COLO668 (cell line): Measurements from ENCODE around the gene ABCC4.

Experiments used
- DNase-seq: peaks from one replicate; lab custom pipeline; 2025; ENCODE audit not compliant: unreplicated experiment; lab: John Stamatoyannopoulos, UW

ABCC4 gene

DNA sequence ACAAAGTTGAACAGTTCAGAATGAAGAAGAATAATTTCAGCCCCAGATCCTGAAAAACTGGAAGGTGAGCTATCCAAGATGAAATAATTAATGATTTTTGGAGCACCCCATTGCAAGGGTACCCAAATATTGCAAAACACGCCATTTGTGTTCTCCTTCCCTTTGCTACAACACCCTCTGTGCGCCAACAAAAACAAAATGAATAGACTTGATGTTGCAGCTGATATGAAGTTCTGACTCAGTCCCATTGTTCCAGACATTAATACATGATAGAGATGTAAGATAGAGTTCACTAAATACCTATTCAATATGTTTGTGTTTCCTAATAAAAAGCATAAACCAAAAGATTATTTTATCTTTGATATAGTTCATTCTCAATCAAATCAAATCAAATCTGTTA lies 301.4 kb downstream of the ABCC4 start:
- DNase-seq = no peak

GRCh38 chr13:94997126-94997525 lies 304.1 kb downstream of the ABCC4 start:
- no peak for DNase-seq

- no peak for DNase-seq
Observed at GRCh38 chr13:94996445-94996844, 304.8 kb downstream of the ABCC4 start.

DNA sequence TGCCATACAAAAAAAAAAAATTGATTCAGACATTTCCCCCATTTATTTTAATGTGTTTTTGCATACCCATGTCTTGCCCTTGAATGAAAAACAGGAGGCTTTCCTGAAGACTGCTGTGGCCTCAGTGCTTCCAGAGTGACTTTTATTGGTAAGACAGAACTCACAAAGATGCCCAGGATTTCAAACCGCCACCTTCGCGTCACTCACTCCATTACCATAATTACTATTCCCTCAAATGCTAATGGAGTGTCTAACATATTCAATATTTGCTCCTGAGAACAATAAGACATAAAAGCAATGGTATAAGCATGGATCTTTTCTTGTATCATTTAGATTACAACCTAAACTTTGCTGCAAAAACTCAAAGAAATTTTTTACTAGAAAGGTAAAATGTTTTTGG lies 306.7 kb downstream of the ABCC4 start:
- no peak for DNase-seq

DNA sequence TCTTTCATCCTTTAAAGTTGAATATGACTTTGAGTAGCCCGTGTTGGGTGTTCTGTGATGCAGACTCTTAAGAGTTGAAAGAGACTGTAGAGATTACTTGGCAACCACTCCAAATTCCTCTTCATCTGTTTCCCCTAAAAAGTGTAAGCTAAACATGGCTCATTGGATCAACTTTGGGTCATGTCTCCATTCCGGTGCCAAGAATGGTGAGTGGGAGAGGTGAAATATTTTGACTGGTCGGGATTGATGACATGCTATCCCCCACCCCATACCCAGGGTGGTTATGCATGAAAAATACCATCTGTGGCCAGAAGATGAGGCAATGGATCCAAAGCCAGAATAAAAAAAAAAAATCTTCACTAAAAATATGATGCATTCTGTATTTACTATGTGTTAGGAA lies 307.6 kb downstream of the ABCC4 start:
- no peak for DNase-seq

DNA sequence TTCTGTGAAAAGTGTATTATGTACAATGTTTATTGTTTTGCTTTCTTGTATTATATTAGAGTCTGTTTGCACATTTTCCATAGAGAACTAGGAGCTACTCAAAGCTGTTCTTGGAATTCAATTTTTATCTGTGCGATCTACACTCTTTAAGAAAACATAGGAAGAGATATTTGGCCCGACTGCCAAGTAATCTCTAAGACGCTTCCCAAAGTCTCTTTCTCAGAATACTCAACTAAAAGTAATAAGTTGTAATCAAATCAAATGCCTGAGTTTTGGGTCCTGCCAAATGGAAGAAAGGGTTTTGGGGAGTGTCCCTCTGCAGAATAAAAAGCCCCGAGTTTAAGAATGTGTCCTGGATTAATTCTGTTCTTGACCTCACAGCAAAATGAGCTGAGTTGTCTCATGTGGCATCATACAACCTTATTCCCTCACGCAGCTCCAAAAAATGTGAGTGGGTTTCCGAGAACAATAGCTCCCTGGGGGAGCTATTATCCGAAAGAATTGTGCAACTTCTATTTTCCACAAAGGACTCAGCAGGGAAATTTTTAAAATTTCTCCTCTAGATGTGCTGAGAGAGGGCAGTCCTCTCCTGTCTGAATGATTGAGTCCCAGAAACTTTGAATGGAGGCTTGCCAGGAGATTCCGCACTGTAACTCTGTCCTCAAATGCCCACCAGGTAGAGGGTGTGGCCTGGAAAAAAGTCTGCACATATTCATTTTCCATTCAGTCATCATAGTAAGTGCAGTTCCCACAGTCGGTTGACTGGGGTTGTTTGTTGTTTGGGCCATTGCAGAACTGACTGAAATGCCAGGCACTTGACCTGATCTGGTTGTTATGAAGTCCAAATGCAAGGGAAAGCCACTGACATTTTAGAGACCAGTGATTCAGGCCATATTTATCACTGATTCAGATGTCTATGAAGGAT lies 309.0 kb downstream of the ABCC4 start:
- DNase-seq = no peak

DNA sequence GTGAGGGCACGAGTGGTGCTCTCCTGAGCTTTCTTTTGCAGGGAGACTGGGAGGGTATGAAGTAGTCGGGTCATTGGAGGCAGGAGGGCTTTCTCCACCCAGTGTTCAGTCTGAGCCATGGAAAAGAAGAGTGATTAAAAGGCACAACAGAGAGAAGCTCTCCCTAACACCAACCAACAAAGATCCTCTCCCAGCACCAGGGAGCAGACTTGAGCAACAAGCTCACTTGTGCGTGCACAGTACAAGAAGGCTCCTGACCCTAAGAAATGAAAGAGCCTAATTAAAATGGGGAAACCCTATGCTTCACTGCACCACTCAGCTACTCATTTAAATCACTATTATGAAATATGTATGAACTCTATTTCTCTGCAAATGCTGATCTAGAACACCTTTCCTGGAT lies 312.6 kb downstream of the ABCC4 start:
- DNase-seq = peak; percentile 35

GRCh38 chr13:94987869-94988268 lies 313.4 kb downstream of the ABCC4 start:
- no peak for DNase-seq

GRCh38 chr13:94987081-94987480 lies 314.2 kb downstream of the ABCC4 start:
- no peak for DNase-seq

DNA sequence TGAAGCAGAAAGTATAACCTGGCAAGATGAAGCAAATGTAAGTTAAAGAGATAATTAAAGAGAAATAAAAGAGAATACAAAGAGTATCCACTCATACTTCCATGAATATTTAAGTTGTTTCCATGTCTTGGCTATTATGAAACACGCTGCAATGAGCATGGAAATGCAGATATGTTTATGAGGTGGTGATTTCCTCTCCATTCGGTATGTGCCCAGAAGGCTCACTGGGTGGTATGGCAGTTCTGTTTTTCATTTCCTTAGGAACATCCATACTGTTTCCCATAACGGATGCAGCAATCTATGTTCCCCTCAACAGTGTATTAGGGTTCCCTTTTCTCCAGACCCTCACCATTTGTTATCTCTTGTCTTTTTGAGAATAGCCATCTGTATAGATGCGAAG lies 316.3 kb downstream of the ABCC4 start:
- DNase-seq = no peak

DNA sequence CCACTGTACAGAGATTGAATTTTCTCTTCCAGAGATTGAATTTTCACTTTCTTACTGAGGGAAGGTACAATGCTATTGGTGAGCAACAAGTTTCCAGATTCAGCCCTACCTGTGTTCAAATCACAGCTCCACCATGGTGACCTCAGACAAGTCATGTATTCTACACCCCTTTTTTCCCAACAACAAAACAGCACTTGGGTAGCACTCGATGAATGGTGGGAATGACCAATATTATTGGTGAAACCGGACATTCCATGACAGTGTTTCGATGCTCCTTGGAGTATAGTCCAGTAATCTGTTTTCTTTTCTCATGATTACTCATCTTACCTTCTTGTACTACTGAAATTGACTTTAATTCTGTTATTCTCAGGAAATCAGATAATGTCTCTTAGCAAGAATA lies 322.7 kb downstream of the ABCC4 start:
- DNase-seq = no peak

DNA sequence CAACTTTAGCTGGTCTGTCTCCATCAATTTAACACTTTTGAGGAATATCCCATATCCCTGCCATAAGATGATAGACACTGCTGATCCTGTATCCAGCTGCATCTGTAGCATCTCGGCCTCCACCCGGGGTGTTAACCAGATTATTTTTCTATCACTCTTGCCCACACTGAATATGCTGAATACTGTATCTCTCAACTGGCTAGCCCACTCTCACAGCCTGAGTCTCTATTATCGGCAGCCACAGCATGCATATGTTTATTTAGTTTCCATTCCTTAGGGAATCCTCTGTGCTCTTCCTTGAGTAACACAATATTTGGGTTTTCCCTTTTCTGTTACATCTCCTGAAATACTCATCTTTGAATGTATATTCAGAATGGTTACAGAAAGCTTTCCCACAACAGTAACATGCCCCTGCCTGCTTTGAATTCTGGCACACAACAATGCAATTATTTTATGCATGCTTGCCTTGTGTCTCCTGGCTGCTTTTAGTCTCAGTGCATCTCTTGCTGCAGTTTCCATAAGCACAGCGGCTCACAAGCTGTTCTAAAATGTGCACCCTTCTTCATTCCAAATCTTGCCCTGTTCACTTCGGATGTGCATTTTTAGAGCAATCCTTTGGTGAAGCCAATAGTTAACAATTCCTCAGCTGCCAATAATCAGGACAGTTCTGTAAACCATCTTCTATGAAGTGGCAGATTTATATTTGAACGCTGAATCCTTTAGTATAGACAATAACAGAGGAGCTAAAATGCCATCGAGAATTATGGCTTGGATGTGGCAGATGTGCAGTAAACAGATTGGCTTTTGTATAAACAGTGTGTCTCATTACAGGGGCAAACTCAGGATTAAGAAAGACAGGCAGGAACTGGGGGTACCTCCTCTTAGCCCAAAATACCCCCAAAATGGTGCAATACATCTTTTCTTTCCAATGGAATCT lies 327.0 kb downstream of the ABCC4 start:
- DNase-seq = no peak

- no peak for DNase-seq
Observed at GRCh38 chr13:94972262-94972661, 329.0 kb downstream of the ABCC4 start.
